Fibroblast of mammary gland (primary cell): Measurements from ENCODE around the gene CALHM1.
"Not testable (repeated sequence)": the region's sequence is repeated elsewhere in the genome, so short reads cannot be mapped to it uniquely, and the experiment has no call there.

Experiments
- DNase-seq: peaks from one replicate; pipeline ENCODE4 v3.0.0-alpha.2; 2010; ENCODE audit warnings: low read depth
- H3K4me3 ChIP-seq: 2 replicates; pipeline ENCODE4 v1.5.1; 2011; ENCODE audit warnings: low read depth, mild to moderate bottlenecking, low read length, moderate library complexity; ENCODE audit not compliant: control insufficient read depth
- TF ChIP-seq, protein P1 (sequence below): conservative IDR thresholded peaks from 2 replicates; pipeline ENCODE4 v1.5.1; 2011; ENCODE audit warnings: low read depth, low read length, inconsistent platforms; ENCODE audit not compliant: control insufficient read depth, insufficient read depth

CALHM1 gene

DNA sequence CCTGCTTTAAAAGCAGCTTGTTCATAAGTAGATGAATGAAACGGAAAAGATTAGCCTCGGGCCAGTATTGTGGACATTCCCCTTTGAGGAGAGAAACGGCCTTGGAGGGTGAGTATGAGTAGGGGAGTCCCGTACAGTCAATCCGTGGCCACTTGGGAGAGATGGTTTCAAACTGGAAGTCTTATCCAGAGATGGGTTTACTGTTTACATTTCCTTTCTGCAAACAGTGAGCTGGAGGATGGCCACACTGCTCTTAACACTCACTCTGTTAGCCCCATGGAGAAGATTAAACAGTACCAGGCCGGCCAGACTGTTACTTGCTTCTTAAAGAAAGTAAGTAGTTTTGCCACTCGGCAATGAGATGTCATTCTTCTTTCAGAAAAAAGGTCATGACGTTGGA, 26.8 kb downstream of the CALHM1 start:
- DNase-seq: no peak
- TF ChIP-seq, protein P1, sequence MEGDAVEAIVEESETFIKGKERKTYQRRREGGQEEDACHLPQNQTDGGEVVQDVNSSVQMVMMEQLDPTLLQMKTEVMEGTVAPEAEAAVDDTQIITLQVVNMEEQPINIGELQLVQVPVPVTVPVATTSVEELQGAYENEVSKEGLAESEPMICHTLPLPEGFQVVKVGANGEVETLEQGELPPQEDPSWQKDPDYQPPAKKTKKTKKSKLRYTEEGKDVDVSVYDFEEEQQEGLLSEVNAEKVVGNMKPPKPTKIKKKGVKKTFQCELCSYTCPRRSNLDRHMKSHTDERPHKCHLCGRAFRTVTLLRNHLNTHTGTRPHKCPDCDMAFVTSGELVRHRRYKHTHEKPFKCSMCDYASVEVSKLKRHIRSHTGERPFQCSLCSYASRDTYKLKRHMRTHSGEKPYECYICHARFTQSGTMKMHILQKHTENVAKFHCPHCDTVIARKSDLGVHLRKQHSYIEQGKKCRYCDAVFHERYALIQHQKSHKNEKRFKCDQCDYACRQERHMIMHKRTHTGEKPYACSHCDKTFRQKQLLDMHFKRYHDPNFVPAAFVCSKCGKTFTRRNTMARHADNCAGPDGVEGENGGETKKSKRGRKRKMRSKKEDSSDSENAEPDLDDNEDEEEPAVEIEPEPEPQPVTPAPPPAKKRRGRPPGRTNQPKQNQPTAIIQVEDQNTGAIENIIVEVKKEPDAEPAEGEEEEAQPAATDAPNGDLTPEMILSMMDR: no peak
- no peak overlapping the region for H3K4me3 ChIP-seq

DNA sequence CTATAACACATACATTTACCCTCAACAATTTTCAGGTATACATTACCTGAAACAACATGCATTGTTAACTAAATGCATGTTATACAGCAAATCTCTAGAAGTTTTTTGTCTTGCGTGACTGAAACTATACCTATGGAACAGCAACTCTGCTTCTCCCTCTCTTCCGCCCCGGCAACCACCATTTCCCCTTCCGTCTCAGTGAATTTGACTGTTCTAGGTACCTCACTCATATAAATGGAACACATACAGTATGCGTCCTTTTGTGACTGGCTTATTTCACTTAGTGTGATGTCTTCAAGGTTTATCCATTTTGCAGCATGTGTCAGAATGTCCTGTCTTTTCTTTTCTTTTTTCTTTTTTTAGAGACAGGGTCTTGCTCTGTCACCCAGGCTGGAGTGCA, 29.1 kb downstream of the CALHM1 start:
- H3K4me3 ChIP-seq: no peak overlapping the region
- DNase-seq: no peak

DNA sequence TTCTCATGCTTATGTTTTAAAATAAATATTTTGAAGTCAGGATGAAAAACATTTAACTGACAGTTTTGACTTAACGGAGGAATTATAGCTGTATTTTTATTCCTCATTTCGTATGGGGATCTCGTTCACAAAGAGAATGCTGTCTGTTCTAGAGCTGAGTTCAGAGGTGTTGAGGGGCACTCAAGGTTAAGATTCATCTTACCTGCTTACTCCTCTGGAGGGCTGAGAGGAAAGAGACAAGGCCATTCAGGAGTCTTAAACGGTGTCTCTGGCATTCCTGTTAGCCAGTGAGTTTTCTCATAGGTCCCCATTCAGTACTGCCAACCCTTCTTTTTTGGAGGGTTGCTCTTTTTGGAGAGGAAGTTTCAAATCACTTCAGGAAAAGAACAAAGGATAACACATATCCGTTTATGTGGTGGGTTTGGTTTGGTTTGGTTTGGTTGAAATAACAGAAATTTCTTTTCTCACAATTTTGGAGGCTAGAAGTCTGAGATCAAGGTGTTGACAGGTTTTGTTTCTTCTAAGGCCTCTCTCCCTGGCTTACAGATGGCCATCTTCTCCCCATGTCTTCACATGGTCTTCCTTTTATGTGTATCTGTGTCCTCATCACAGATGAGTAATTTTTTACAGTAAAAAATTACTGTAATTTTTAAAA, 29.6 kb downstream of the CALHM1 start:
- TF ChIP-seq, protein P1: no peak
- DNase-seq: no peak
- no peak overlapping the region for H3K4me3 ChIP-seq

More for the DNA sequence above, 29.1 kb downstream of the CALHM1 start:
- TF ChIP-seq, protein P1: no peak

DNA sequence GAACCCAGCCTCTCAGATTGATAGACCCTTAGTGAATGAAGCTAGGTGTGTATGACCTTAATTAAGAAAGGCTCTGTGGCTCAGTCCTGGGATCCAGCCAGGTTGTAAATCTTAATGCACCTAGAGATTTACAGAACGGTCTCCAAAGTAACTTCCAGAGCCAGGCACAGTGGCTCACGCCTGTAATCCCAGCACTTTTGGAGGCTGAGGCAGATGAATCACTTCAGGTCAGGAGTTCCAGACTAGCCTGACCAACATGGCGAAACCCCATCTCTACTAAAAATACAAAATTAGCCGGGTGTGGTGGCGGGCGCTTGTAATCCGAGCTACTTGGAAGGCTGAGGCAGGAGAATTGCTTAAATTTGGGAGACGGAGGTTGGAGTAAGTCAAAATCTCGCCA, 30.8 kb downstream of the CALHM1 start:
- DNase-seq: no peak

DNA sequence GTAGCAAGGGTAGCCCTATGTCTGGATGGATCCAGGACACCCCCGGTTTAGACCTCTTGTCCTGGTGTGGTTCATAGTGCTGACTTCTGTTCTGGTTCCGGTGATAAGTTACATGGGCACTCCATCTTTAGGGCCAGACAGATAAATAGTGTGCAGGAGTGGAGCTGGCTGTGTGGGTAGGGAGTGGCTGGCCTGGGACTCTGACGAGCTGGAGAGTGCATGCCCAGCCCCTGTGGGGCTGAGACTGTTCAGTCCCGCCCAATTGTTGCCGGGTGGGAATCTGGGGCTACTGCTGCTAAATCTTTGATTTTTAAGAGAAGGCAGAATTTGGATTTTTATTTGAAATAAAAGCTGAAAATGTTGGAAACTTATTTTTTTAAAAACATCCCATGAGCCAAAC, 35.0 kb downstream of the CALHM1 start:
- no peak for DNase-seq
- no peak overlapping the region for H3K4me3 ChIP-seq
- TF ChIP-seq, protein P1: no peak

More for the DNA sequence above, 30.8 kb downstream of the CALHM1 start:
- H3K4me3 ChIP-seq: no peak overlapping the region
- TF ChIP-seq, protein P1: no peak

DNA sequence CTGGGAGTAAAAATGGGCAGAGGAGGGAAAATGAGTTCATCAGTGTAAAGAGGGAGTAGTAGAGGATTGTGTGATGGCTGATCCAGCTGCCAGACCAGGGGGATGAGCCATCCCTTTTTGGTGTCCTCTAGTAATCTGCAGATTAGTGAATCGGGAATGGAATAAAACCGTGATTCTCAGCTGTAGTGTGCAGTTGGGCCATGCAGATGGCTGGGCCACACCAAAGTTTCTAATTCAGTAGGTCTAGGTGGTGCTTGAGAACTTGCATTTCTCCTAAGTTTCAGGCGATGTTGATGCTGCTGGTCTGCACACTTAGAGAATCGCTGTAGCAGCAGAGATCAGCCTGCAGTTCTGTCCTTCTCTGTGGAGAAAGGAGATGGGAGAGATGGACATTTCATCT, 39.6 kb downstream of the CALHM1 start:
- TF ChIP-seq, protein P1: no peak
- no peak overlapping the region for H3K4me3 ChIP-seq
- DNase-seq: no peak

DNA sequence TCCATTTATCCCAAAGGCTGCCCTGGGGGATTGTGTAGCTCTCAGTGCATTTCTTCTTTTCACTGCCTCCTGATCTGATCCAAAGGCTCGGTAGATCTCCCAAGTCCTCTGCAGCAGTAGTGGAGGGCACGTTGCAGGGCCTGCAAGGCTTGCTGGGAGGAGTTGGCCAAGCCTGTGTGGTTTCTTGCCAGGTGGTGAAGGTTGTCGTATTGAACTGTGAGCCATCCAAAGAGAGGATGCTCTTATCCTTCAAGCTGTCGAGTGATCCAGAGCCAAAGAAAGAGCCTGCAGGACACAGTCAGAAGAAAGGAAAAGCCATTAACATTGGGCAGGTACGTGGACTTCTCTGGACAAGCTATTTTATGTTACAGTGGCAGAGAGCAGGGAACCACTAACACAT, 41.1 kb downstream of the CALHM1 start:
- H3K4me3 ChIP-seq: no peak overlapping the region
- TF ChIP-seq, protein P1: no peak
- no peak for DNase-seq

DNA sequence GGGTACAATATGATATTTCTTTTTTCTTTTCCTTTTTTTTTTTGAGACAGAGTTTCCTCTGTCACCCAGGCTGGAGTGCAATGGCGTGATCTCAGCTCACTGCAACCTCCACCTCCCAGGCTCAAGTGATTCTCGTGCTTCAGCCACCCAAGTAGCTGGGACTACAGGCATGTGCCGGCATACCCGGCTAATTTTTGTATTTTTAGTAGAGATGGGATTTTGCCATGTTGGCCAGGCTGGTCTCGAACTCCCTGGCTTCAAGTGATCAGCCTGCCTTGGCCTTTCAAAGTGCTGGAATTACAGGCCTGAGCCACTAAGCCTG, 41.6 kb downstream of the CALHM1 start:
- H3K4me3 ChIP-seq, DNase-seq: not testable (repeated sequence)
